A549 treated with CpdA at 1 μM for 4 hours (cell line): ENCODE results near the gene PHGDH. TPM values are rescaled to one million over a fixed set of nuclear protein-coding genes. Genes with fewer than 3 reads are reported as not detected.

Experiments used
- total RNA-seq: library from RNA; stranded (reverse); fragments of 200-300 nt; extraction: Qiagen RNA extraction; gene quantifications from 5 replicates; pipeline ENCODE4 v1.2.3, GENCODE V29; 2022; ENCODE audit warnings: low read depth

PHGDH gene
- 61.4 to 93.1 TPM (median 85.3 TPM) in 5 replicates for total RNA-seq

DNA sequence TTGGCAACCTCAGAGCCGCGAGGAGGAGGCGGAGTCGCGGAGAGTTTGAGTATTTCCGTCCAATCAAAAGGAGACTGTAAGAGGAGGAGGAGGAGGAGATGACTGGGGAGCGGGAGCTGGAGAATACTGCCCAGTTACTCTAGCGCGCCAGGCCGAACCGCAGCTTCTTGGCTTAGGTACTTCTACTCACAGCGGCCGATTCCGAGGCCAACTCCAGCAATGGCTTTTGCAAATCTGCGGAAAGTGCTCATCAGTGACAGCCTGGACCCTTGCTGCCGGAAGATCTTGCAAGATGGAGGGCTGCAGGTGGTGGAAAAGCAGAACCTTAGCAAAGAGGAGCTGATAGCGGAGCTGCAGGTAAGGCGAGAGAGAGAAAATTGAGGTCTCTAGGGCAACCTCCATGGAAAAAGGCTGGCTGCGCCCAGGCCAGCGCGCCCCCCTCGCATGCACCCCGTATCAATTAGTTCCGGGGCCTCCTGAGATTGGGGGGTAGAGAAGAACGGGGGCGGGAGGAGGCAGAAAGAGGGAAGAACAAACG is at the start of gene PHGDH:
Gene PHGDH, plus strand, starts transcription at position 131 of the 538 bp plus-strand sequence. Its CDS starts 89 bp downstream, at position 220.

GRCh38 chr1:119768778-119769177 is 57.0 kb downstream of the PHGDH start, which contains the start of gene HMGCS2:
Gene HMGCS2, minus strand, starts transcription at chr1:119768905. Its CDS starts 61 bp downstream, at chr1:119768844.

Other genes starting within 250 kb of the PHGDH start
- gene HSD3B1, start 204.7 kb upstream of the PHGDH start, total RNA-seq, result not detected in 5 replicates
- gene ZNF697, start 63.7 kb upstream of the PHGDH start, total RNA-seq, result 1.6 to 2.1 TPM (median 1.8 TPM) in 5 replicates
- gene HMGCS2, start 57.0 kb downstream of the PHGDH start, total RNA-seq, result not detected in 5 replicates
- not detected in 5 replicates for gene REG4, start 99.5 kb downstream of the PHGDH start, total RNA-seq
- not detected in 5 replicates for gene ADAM30, start 184.6 kb downstream of the PHGDH start, total RNA-seq